ENCODE data around the gene LYPD3.

The LYPD3 gene

GRCh38 chr19:43499042-43499441, 33.6 kb upstream of the LYPD3 start:
- CTCF ChIA-PET = no interaction called here
- POLR2A ChIA-PET (ENCODE audit: low non-redundant PET) = no interaction called here

GRCh38 chr19:43498233-43498842, 32.9 kb upstream of the LYPD3 start:
- no peak for DNase-seq (ENCODE audit: low spot score)
- ChIA-PET CTCF (interaction anchor here (0.6 kb wide), 1 partner anchor 51 kb away, joined by 3 read pairs; no protein-coding TSS in a partner anchor), POLR2A (ENCODE audit: low non-redundant PET) (no interaction called here)
- H3K27ac ChIP-seq = peak overlapping the region; percentile 3; the same call in 1 of the 2 replicates
- no peak for TF ChIP-seq CTCF (conservative IDR thresholded peaks at IDR 0.05; ENCODE audit: low read depth)

More at GRCh38 chr19:43499042-43499441, 33.6 kb upstream of the LYPD3 start:
- H3K27ac ChIP-seq = peak overlapping the region; percentile 3; the same call in 1 of the 2 replicates
- DNase-seq (ENCODE audit: low spot score) = no peak
- no peak for TF ChIP-seq CTCF (conservative IDR thresholded peaks at IDR 0.05; ENCODE audit: low read depth)

GRCh38 chr19:43496960-43497359, 31.6 kb upstream of the LYPD3 start:
- TF ChIP-seq CTCF (conservative IDR thresholded peaks at IDR 0.05; ENCODE audit: low read depth) = no peak
- DNase-seq (ENCODE audit: low spot score) = no peak
- ChIA-PET CTCF (no interaction called here), POLR2A (ENCODE audit: low non-redundant PET) (no interaction called here)
- no peak overlapping the region for H3K27ac ChIP-seq

GRCh38 chr19:43495082-43495481, 29.7 kb upstream of the LYPD3 start:
- ChIA-PET CTCF (interaction anchor here (1.2 kb wide), 1 partner anchor 48 kb away, joined by 9 read pairs; no protein-coding TSS in a partner anchor), POLR2A (ENCODE audit: low non-redundant PET) (no interaction called here)
- no peak for DNase-seq (ENCODE audit: low spot score)
- no peak for TF ChIP-seq CTCF (conservative IDR thresholded peaks at IDR 0.05; ENCODE audit: low read depth)
- H3K27ac ChIP-seq = peak overlapping the region; percentile 21; the same call in 1 of the 2 replicates

- POLR2A ChIA-PET (ENCODE audit: low non-redundant PET) = interaction anchor here (0.6 kb wide), 1 partner anchor 27 kb away, joined by 3 read pairs; no protein-coding TSS in a partner anchor
- no peak for DNase-seq (ENCODE audit: low spot score)
- CTCF ChIA-PET = no interaction called here
- TF ChIP-seq CTCF (conservative IDR thresholded peaks at IDR 0.05; ENCODE audit: low read depth) = no peak
- no peak overlapping the region for H3K27ac ChIP-seq
Observed at GRCh38 chr19:43490759-43491158, 25.4 kb upstream of the LYPD3 start.

GRCh38 chr19:43489979-43490599, 24.7 kb upstream of the LYPD3 start:
- CTCF ChIA-PET = no interaction called here
- no peak for DNase-seq (ENCODE audit: low spot score)
- no peak overlapping the region for H3K27ac ChIP-seq
- POLR2A ChIA-PET (ENCODE audit: low non-redundant PET) = no interaction called here
- no peak for TF ChIP-seq CTCF (conservative IDR thresholded peaks at IDR 0.05; ENCODE audit: low read depth)

Data from RWPE1 (cell line).